Esophagus squamous epithelium (tissue), 5 donors: ENCODE results near the gene UGT1A5. TPM values are rescaled to one million over a fixed set of nuclear protein-coding genes. Genes with fewer than 3 reads are reported as not detected.

Experiments used
- DNase-seq: peaks from one replicate; lab custom pipeline; 2025; lab: John Stamatoyannopoulos, UW
- H3K27ac ChIP-seq, 4 donors: fragments of 200-600 bp; sonication (generic); one replicate each; pipeline ENCODE4 v1.5.1; 2016 to 2019; ENCODE audit warnings: mild to moderate bottlenecking in 1 of 4
- H3K27me3 ChIP-seq, 4 donors: fragments of 200-600 bp; sonication (generic); 1 replicate in 3 of 4; 2 replicates in 1 of 4; pipeline versions ENCODE4 v1.5.1 to v1.6.0; 2017 to 2021; ENCODE audit warnings: antibody characterized with exemption in 1 of 4
- H3K36me3 ChIP-seq, 3 donors: fragments of 200-600 bp; sonication (generic); one replicate each; pipeline ENCODE4 v1.5.1; 2016 to 2019
- H3K4me1 ChIP-seq, 3 donors: fragments of 200-600 bp; sonication (generic); one replicate each; pipeline ENCODE4 v1.5.1; 2017 to 2019
- H3K4me3 ChIP-seq, 4 donors: fragments of 200-600 bp; sonication (generic); 1 replicate in 3 of 4; 2 replicates in 1 of 4; pipeline ENCODE4 v1.5.1; 2016 to 2019; ENCODE audit warnings: mild to moderate bottlenecking in 2 of 4, moderate library complexity in 1 of 4
- H3K9me3 ChIP-seq, 3 donors: fragments of 200-600 bp; sonication (generic); one replicate each; pipeline ENCODE4 v1.5.1; 2016 to 2019
- CTCF ChIP-seq, 6 experiments: fragments of 450-650 bp in 4 of 6; fragments of 200-600 bp in 2 of 6; sonication (generic) in 2 of 6; IDR thresholded peaks; one replicate each; pipeline ENCODE4 v1.5.1; 2016 to 2019; ENCODE audit warnings: antibody characterized with exemption in 6 of 6, mild to moderate bottlenecking in 4 of 6, moderate library complexity in 4 of 6
- POLR2A ChIP-seq, 4 donors: fragments of 450-650 bp; IDR thresholded peaks; one replicate each; pipeline ENCODE4 v1.6.1; 2017; ENCODE audit warnings: antibody characterized with exemption in 4 of 4, mild to moderate bottlenecking in 4 of 4, moderate library complexity in 3 of 4
- WGBS, 2 donors: methylation state at CpG; one replicate each; pipeline ENCODE4 v1.1.5; 2018; 5-methylcytosine and 5-hydroxymethylcytosine counted together
- intact Hi-C: fragments of 100-400 bp; cut with DNase I; formaldehyde crosslinking; loops from one replicate; pipeline ENCODE4 v1.15.0; 2022
- total RNA-seq, 4 donors: library from RNA; depleted of rRNA; stranded (reverse); fragments of >200 nt; gene quantifications; one replicate each; pipeline ENCODE4 v1.1.0, GENCODE V29; 2016
- donor health status: DM: yes; HTN: yes; CAD: no.

UGT1A5 gene
- total RNA-seq, 4 donors from 2014 or later, result 0.67 to 9.7 (median 5.8) TPM

- Histone ChIP-seq H3K4me1 (no peaks in the 10 kb centered on the region), H3K9me3 (no peaks in the 10 kb centered on the region), H3K27me3 (no peaks in the 10 kb centered on the region), H3K4me3 (no peak overlapping the region), H3K27ac (no peak overlapping the region), H3K36me3 (no peaks in the 10 kb centered on the region)
- 72 to 74% methylated on average over 2 to 9 of the region's 17 CpGs for WGBS, 2 donors
- intact Hi-C loops, result no loop called here
- TF ChIP-seq POLR2A (IDR thresholded peaks at IDR 0.05) (no peak), CTCF (IDR thresholded peaks at IDR 0.05) (no peak)
- no peak for DNase-seq
Observed at GRCh38 chr2:233818639-233819621, 106.2 kb downstream of the UGT1A5 start.

- no peak overlapping the region for H3K4me3 ChIP-seq
- H3K27ac ChIP-seq, result no peak overlapping the region
- WGBS, 2 donors, result 77 to 79% methylated on average over 15 to 17 of the region's 18 CpGs
- no peak for DNase-seq
- no peaks in the 10 kb centered on the region for H3K36me3 ChIP-seq
- no peaks in the 10 kb centered on the region for H3K4me1 ChIP-seq
- no peaks in the 10 kb centered on the region for H3K27me3 ChIP-seq
- intact Hi-C loops, result no loop called here
- no peaks in the 10 kb centered on the region for H3K9me3 ChIP-seq
- no peak for TF ChIP-seq CTCF (IDR thresholded peaks at IDR 0.05)
- TF ChIP-seq POLR2A (IDR thresholded peaks at IDR 0.05), result no peak
Observed at GRCh38 chr2:233819884-233820773, 107.4 kb downstream of the UGT1A5 start.

GRCh38 chr2:233820774-233821105 is 108.0 kb downstream of the UGT1A5 start:
- WGBS, 2 donors, result 75 to 96% methylated on average over 6 of the region's 6 CpGs
- Histone ChIP-seq H3K4me1 (no peaks in the 10 kb centered on the region), H3K9me3 (no peaks in the 10 kb centered on the region), H3K36me3 (no peaks in the 10 kb centered on the region), H3K27ac (no peak overlapping the region), H3K27me3 (no peaks in the 10 kb centered on the region), H3K4me3 (no peak overlapping the region)
- DNase-seq, result no peak
- intact Hi-C loops, result no loop called here
- TF ChIP-seq CTCF (IDR thresholded peaks at IDR 0.05) (no peak), POLR2A (IDR thresholded peaks at IDR 0.05) (no peak)

- H3K36me3 ChIP-seq, result no peaks in the 10 kb centered on the region
- intact Hi-C loops, result no loop called here
- no peaks in the 10 kb centered on the region for H3K9me3 ChIP-seq
- H3K27ac ChIP-seq, result no peak overlapping the region
- H3K27me3 ChIP-seq, result no peaks in the 10 kb centered on the region
- no peak overlapping the region for H3K4me3 ChIP-seq
- DNase-seq, result no peak
- H3K4me1 ChIP-seq, result no peaks in the 10 kb centered on the region
- TF ChIP-seq POLR2A (IDR thresholded peaks at IDR 0.05) (no peak), CTCF (IDR thresholded peaks at IDR 0.05) (no peak)
- WGBS, 2 donors, result 84 to 94% methylated on average over 2 to 3 of the region's 3 CpGs
Observed at GRCh38 chr2:233821196-233821595, 108.5 kb downstream of the UGT1A5 start.

GRCh38 chr2:233821709-233822100 is 109.0 kb downstream of the UGT1A5 start:
- intact Hi-C loops, result no loop called here
- TF ChIP-seq POLR2A (IDR thresholded peaks at IDR 0.05) (no peak), CTCF (IDR thresholded peaks at IDR 0.05) (no peak)

More at GRCh38 chr2:233821709-233822100, 109.0 kb downstream of the UGT1A5 start:
- no peaks in the 10 kb centered on the region for H3K27me3 ChIP-seq
- DNase-seq, result no peak
- no peak overlapping the region for H3K4me3 ChIP-seq
- 93 to 94% methylated on average over 7 of the region's 8 CpGs for WGBS, 2 donors
- no peaks in the 10 kb centered on the region for H3K36me3 ChIP-seq
- no peaks in the 10 kb centered on the region for H3K9me3 ChIP-seq
- no peaks in the 10 kb centered on the region for H3K4me1 ChIP-seq
- H3K27ac ChIP-seq, result no peak overlapping the region
